OCI-LY7 (cell line): ENCODE results near the gene STIL. TPM values are rescaled to one million over a fixed set of nuclear protein-coding genes. Genes with fewer than 3 reads are reported as not detected.

ENCODE experiments used
- BruUV-seq: library from RNA; stranded (reverse); fragments of 400-500 nt; replicated peaks from 2 replicates; lab custom pipeline; 2021; lab: Mats Ljungman, UMichigan
- CTCF ChIA-PET: fragments of 300-600 bp; sonication (Branson Sonifier 250); formaldehyde crosslinking; loops from one replicate; lab custom pipeline; 2022; ENCODE audit warnings: antibody characterized with exemption; ENCODE audit not compliant: unreplicated experiment; lab: Charles Lee
- POLR2A ChIA-PET: fragments of 300-600 bp; sonication (Branson Sonifier 250); formaldehyde crosslinking; loops from one replicate; lab custom pipeline; 2022; ENCODE audit warnings: antibody characterized with exemption; lab: Charles Lee
- DNase-seq: peaks from one replicate; pipeline ENCODE4 v3.0.0-alpha.2; 2015; ENCODE audit warnings: low spot score
- H2AFZ ChIP-seq: fragments of 200-600 bp; sonication (generic), shearing (Covaris generic); 2 replicates; pipeline ENCODE4 v1.6.1; 2014; ENCODE audit warnings: mild to moderate bottlenecking, antibody characterized with exemption, low read length, moderate library complexity
- H3K27ac ChIP-seq: fragments of 200-600 bp; sonication (generic); 2 replicates; pipeline ENCODE4 v1.5.1; 2014; ENCODE audit warnings: mixed run types, low read depth, mild to moderate bottlenecking, moderate library complexity, low read length, inconsistent platforms; ENCODE audit not compliant: poor library complexity, severe bottlenecking
- H3K36me3 ChIP-seq: fragments of 200-600 bp; sonication (generic); 2 replicates; pipeline ENCODE4 v1.6.1; 2014; ENCODE audit warnings: mild to moderate bottlenecking, antibody characterized with exemption, low read length, moderate library complexity, mixed read lengths; ENCODE audit not compliant: insufficient read depth
- H3K4me1 ChIP-seq: fragments of 200-600 bp; sonication (generic); 2 replicates; pipeline ENCODE4 v1.5.1; 2014; ENCODE audit warnings: mild to moderate bottlenecking, low read length; ENCODE audit not compliant: insufficient read depth, poor library complexity, severe bottlenecking
- H3K4me2 ChIP-seq: fragments of 200-600 bp; sonication (generic); 2 replicates; pipeline ENCODE4 v1.6.1; 2014; ENCODE audit warnings: mild to moderate bottlenecking, low read length
- H3K4me3 ChIP-seq: fragments of 200-600 bp; sonication (generic); 2 replicates; pipeline ENCODE4 v1.5.1; 2014; ENCODE audit warnings: mild to moderate bottlenecking, low read depth, low read length; ENCODE audit not compliant: poor library complexity, severe bottlenecking
- H3K79me2 ChIP-seq: fragments of 200-600 bp; sonication (generic); 2 replicates; pipeline ENCODE4 v1.6.1; 2016; ENCODE audit warnings: low read depth, mild to moderate bottlenecking, low read length, moderate library complexity, mixed read lengths; ENCODE audit not compliant: insufficient read depth
- H3K9me2 ChIP-seq: fragments of 200-600 bp; sonication (generic); 2 replicates; pipeline ENCODE4 v1.6.1; 2016; ENCODE audit warnings: mild to moderate bottlenecking, low read length, mixed read lengths; ENCODE audit not compliant: insufficient read depth
- H3K9me3 ChIP-seq: fragments of 200-600 bp; sonication (generic); 2 replicates; pipeline ENCODE4 v1.6.1; 2014; ENCODE audit warnings: mild to moderate bottlenecking, mixed run types, low read length, mixed read lengths
- H4K20me1 ChIP-seq: fragments of 200-600 bp; sonication (generic); 2 replicates; pipeline ENCODE4 v1.6.1; 2014; ENCODE audit warnings: mild to moderate bottlenecking, antibody characterized with exemption, low read length, moderate library complexity, mixed read lengths; ENCODE audit not compliant: insufficient read depth
- EZH2phosphoT487 ChIP-seq: fragments of 200-600 bp; sonication (generic); IDR thresholded peaks from 2 replicates; pipeline ENCODE4 v1.6.1; 2018; ENCODE audit warnings: low read depth, borderline replicate concordance, mild to moderate bottlenecking, mixed run types, antibody characterized with exemption, low read length, moderate library complexity, mixed read lengths
- intact Hi-C: fragments of 100-400 bp; cut with micrococcal nuclease; formaldehyde crosslinking; loops from one replicate; pipeline ENCODE4 v1.10.0; 2022; ENCODE audit not compliant: unreplicated experiment
- total RNA-seq, 2 experiments: library from RNA; depleted of rRNA in 1 of 2; stranded (reverse); fragments of >200 nt in 1 of 2; shearing (Covaris generic) in 1 of 2; gene quantifications; 2 replicates each; pipeline ENCODE4 v1.2.3, GENCODE V29; 2014 to 2022
- TF ChIP-seq, protein P1 (sequence below): fragments of 200-600 bp; sonication (generic); conservative IDR thresholded peaks from 2 replicates; pipeline ENCODE4 v1.5.1; 2014; ENCODE audit warnings: mild to moderate bottlenecking, antibody characterized with exemption, low read length, moderate library complexity, mixed read lengths

Gene STIL
- total RNA-seq, 2 experiments from 2014 or later = 46.6 to 60.0 TPM

DNA sequence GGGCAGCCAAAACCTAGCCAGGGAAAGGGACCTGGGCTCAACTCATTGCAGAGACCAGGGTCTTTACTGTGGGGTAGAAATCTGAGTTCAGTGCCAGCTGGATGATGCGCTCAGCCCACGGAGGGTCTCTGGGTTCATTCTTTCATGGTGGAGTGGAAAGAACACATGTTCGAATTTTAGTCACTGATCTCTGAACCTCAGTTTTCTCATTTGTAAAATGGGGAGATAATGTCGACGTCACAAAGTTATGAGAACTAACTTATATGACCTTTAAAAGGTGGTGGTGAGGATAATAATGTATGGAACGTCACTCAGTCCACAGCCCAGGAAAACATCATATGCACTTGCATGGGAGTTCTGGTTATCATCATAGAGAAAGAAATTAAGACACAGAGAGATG is 80.8 kb downstream of the STIL start:
- peaks cover 6% of the 10 kb centered on the region for H3K4me1 ChIP-seq
- no peaks in the 10 kb centered on the region for H3K79me2 ChIP-seq
- H3K9me3 ChIP-seq = no peaks in the 10 kb centered on the region
- no TSS peak for BruUV-seq
- intact Hi-C loops = no loop called here
- no peak overlapping the region for H3K4me3 ChIP-seq
- ChIA-PET POLR2A (no interaction called here), CTCF (no interaction called here)
- no peaks in the 10 kb centered on the region for H3K9me2 ChIP-seq
- no peaks in the 10 kb centered on the region for H4K20me1 ChIP-seq
- DNase-seq = no peak
- H3K36me3 ChIP-seq = no peaks in the 10 kb centered on the region
- TF ChIP-seq, protein P1, sequence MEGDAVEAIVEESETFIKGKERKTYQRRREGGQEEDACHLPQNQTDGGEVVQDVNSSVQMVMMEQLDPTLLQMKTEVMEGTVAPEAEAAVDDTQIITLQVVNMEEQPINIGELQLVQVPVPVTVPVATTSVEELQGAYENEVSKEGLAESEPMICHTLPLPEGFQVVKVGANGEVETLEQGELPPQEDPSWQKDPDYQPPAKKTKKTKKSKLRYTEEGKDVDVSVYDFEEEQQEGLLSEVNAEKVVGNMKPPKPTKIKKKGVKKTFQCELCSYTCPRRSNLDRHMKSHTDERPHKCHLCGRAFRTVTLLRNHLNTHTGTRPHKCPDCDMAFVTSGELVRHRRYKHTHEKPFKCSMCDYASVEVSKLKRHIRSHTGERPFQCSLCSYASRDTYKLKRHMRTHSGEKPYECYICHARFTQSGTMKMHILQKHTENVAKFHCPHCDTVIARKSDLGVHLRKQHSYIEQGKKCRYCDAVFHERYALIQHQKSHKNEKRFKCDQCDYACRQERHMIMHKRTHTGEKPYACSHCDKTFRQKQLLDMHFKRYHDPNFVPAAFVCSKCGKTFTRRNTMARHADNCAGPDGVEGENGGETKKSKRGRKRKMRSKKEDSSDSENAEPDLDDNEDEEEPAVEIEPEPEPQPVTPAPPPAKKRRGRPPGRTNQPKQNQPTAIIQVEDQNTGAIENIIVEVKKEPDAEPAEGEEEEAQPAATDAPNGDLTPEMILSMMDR = no peak
- no peak for TF ChIP-seq EZH2phosphoT487
- no peak overlapping the region for H2AFZ ChIP-seq
- no peak overlapping the region for H3K4me2 ChIP-seq
- no peak overlapping the region for H3K27ac ChIP-seq

- Histone ChIP-seq H3K36me3 (no peaks in the 10 kb centered on the region), H3K4me2 (no peak within 1 kb of the TSS), H3K9me3 (no peaks in the 10 kb centered on the region), H4K20me1 (no peaks in the 10 kb centered on the region), H3K4me3 (no peak within 1 kb of the TSS), H3K9me2 (no peaks in the 10 kb centered on the region), H3K27ac (no peak within 1 kb of the TSS), H2AFZ (no peak within 1 kb of the TSS), H3K79me2 (no peaks in the 10 kb centered on the region), H3K4me1 (peaks cover 6% of the 10 kb centered on the region)
- POLR2A ChIA-PET = no interaction called here
- CTCF ChIA-PET = no interaction called here
- no peak for TF ChIP-seq EZH2phosphoT487
- TF ChIP-seq, protein P1 = no peak
- no TSS peak for BruUV-seq
- intact Hi-C loops = no loop called here
- DNase-seq = no peak
Observed at GRCh38 chr1:47232187-47232874, 81.6 kb downstream of the STIL start, which contains the start of gene TAL1. TAL1 (minus strand) TSS chr1:47232225; CDS start chr1:47225888, 6,337 bp downstream.
